ENCODE measurements around the gene LIN54. TPM values are rescaled to one million over a fixed set of nuclear protein-coding genes. Genes with fewer than 3 reads are reported as not detected.

LIN54 gene
- total and polyA plus RNA-seq, 2 of the 13 experiments (the other 11 are each of a cell fraction or from before 2014, with no cell fraction given) = 25.2 to 32.9 TPM

DNA sequence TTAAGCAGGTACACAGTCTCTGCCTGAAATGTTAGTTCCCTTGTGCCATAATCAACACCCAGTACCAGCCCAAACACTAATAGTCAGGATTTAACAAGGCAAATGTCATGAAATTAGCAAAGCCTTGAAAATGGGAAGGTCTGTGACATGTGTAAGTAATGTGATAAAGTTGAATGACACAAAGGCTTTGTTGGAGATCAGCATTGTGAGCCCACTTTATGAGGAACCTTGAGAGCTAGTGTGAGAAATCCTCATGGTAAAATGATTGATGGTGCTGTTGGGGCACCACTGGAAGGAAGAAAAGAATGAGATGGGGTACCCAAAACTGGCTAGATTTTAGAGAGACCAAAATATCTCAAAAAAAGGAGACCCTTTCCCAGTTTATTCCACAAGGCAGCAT is 3.3 kb upstream of the LIN54 start:
- Histone ChIP-seq H3K27ac (ENCODE audit: extremely low read length, insufficient read depth, low read length) (peak overlapping the region; percentile 93), H3K9ac (ENCODE audit: insufficient read depth, low read depth, low read length) (peak overlapping the region; percentile 76), H3K36me3 (replicated peaks in 1 of 2; ENCODE audit: control insufficient read depth in 1 of 2, insufficient read depth in 2 of 2, low read length in 2 of 2) (no peaks in the 10 kb centered on the region), H3K79me2 (ENCODE audit: insufficient read depth, low read length) (peaks cover 30% of the 10 kb centered on the region), H4K20me1 (ENCODE audit: insufficient read depth, low read length) (no peaks in the 10 kb centered on the region), H3K4me2 (ENCODE audit: low read depth, low read length) (peak overlapping the region; percentile 84), H3K4me1 (ENCODE audit: insufficient read depth, low read length) (peaks cover 7% of the 10 kb centered on the region), H3K4me3 (replicated peaks in 1 of 3; ENCODE audit: insufficient read depth in 1 of 3, low read depth in 2 of 3, low read length in 3 of 3) (peak overlapping the region; percentile 66 to 73 (median 71); a peak in 4 of 6 replicates), H3K9me3 (ENCODE audit: low read length) (no peaks in the 10 kb centered on the region), H2AFZ (ENCODE audit: low read length) (peak overlapping the region; percentile 45), H3K27me3 (ENCODE audit: control insufficient read depth in 1 of 2, insufficient read depth in 2 of 2, low read length in 2 of 2) (no peaks in the 10 kb centered on the region; a peak in 2 of 5 replicates)
- DNase-seq (ENCODE audit: low spot score) = no peak
- ChIA-PET CTCF (ENCODE audit: low intra/inter-chr PET ratio, low total read pairs) (no interaction called here), POLR2A (interaction anchor here (0.8 to 2.1 kb wide), 2 partner anchors 20 to 21 kb away, joined by 5 to 6 read pairs; partner anchors contain the start of gene COPS4)
- intact Hi-C loops (cut with micrococcal nuclease; ENCODE audit: unreplicated experiment) = loop anchor here (1.0 to 5.0 kb wide), 2 partner anchors 20 to 127 kb away; no protein-coding TSS in a partner anchor
- BruUV-seq (replicated peaks) = no TSS peak
- no peak for FAIRE-seq
- in situ Hi-C loops (cut with HindIII; ENCODE audit: extremely low pct_ligation_motif_present, low pct_unique_long_range_greater_than_20kb) = loop anchor here (5.0 kb wide), 1 partner anchor 127 kb away; no protein-coding TSS in a partner anchor
- no peak for TF ChIP-seq PHF5A (CRISPR knock-in tag; IDR thresholded peaks at IDR 0.05; ENCODE audit: low read depth, unreplicated experiment)
- TF ChIP-seq SETDB1 (CRISPR knock-in tag; IDR thresholded peaks at IDR 0.05; ENCODE audit: borderline replicate concordance) = no peak
- no peak for TF ChIP-seq NFIC (IDR thresholded peaks at IDR 0.05; ENCODE audit: low read length)
- ATAC-seq = no peak

DNA sequence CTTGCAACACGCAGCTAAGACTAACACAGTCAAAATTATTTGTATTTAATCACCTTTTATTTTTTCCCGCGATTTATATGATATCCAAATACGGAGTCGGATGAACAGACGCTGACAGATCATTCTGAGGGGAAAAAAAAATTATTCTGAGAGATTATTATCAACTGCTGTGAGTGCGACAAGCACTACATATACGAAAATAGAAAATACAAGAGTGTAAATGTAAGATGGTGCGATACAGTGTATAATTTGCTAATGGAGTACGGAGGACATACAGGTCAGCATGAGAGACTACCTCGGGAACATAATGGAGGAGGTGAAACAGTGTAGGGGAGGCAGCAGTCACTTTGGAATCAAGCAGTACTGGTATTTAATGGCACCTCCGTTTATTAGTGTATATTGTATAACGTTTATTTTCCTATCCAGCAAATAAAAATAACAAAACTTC is 2.8 kb upstream of the LIN54 start:
- H3K27ac ChIP-seq (ENCODE audit: extremely low read length, insufficient read depth, low read length) = peak overlapping the region; percentile 93
- peaks cover 10% of the 10 kb centered on the region for H3K4me1 ChIP-seq (ENCODE audit: insufficient read depth, low read length)
- no peaks in the 10 kb centered on the region for H3K36me3 ChIP-seq (replicated peaks in 1 of 2; ENCODE audit: control insufficient read depth in 1 of 2, insufficient read depth in 2 of 2, low read length in 2 of 2)
- in situ Hi-C loops (cut with HindIII; ENCODE audit: extremely low pct_ligation_motif_present, low pct_unique_long_range_greater_than_20kb) = loop anchor here (5.0 kb wide), 1 partner anchor 126 kb away; no protein-coding TSS in a partner anchor
- TSS peak; percentile 98 for BruUV-seq (replicated peaks)
- H3K4me3 ChIP-seq (replicated peaks in 1 of 3; ENCODE audit: insufficient read depth in 1 of 3, low read depth in 2 of 3, low read length in 3 of 3) = peak overlapping the region; percentile 66 to 73 (median 71)
- CTCF ChIA-PET (ENCODE audit: low intra/inter-chr PET ratio, low total read pairs) = no interaction called here
- DNase-seq (ENCODE audit: low spot score) (no peak), ATAC-seq (peak; percentile 25), FAIRE-seq (no peak)
- no peaks in the 10 kb centered on the region; a peak in 1 of 5 replicates for H3K27me3 ChIP-seq (ENCODE audit: control insufficient read depth in 1 of 2, insufficient read depth in 2 of 2, low read length in 2 of 2)
- H3K79me2 ChIP-seq (ENCODE audit: insufficient read depth, low read length) = peaks cover 34% of the 10 kb centered on the region
- peak overlapping the region; percentile 76 for H3K9ac ChIP-seq (ENCODE audit: insufficient read depth, low read depth, low read length)
- no peaks in the 10 kb centered on the region for H4K20me1 ChIP-seq (ENCODE audit: insufficient read depth, low read length)
- intact Hi-C loops (cut with micrococcal nuclease; ENCODE audit: unreplicated experiment) = loop anchor here (1.0 to 5.0 kb wide), 2 partner anchors 21 to 126 kb away; no protein-coding TSS in a partner anchor
- POLR2A ChIA-PET = interaction anchor here (0.8 to 3.4 kb wide), 11 partner anchors 8 to 477 kb away, joined by 3 to 96 read pairs (median 5); partner anchors contain the start of genes COPS4, COQ2 and THAP9
- H3K4me2 ChIP-seq (ENCODE audit: low read depth, low read length) = peak overlapping the region; percentile 84
- H3K9me3 ChIP-seq (ENCODE audit: low read length) = no peaks in the 10 kb centered on the region
- peak overlapping the region; percentile 57 for H2AFZ ChIP-seq (ENCODE audit: low read length)
- under 1% methylated on average over 13 of the region's 13 CpGs for WGBS (ENCODE audit: low lambda C conversion rate)
- 0 out of 2 replicates have a peak, but pooled peaks have one; percentile 1 for TF ChIP-seq ZNF772 (CRISPR knock-in tag; IDR thresholded peaks at IDR 0.05)
- no peak for TF ChIP-seq RBM39 (IDR thresholded peaks at IDR 0.05; ENCODE audit: low read depth, low read length, poor library complexity, severe bottlenecking)
- TF ChIP-seq, protein P1, sequence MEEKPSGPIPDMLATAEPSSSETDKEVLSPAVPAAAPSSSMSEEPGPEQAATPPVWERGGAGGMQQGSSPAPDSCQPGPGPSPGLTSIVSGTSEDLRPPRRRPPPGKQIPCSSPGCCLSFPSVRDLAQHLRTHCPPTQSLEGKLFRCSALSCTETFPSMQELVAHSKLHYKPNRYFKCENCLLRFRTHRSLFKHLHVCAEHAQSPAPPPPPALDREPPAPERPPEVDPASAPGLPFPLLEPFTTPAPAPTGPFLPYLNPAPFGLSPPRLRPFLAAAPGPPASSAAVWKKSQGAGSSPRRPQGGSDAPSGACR (CRISPR knock-in tag; IDR thresholded peaks at IDR 0.05) = peak; percentile 5; the same call in 1 of the 2 replicates
- TF ChIP-seq, protein P2, sequence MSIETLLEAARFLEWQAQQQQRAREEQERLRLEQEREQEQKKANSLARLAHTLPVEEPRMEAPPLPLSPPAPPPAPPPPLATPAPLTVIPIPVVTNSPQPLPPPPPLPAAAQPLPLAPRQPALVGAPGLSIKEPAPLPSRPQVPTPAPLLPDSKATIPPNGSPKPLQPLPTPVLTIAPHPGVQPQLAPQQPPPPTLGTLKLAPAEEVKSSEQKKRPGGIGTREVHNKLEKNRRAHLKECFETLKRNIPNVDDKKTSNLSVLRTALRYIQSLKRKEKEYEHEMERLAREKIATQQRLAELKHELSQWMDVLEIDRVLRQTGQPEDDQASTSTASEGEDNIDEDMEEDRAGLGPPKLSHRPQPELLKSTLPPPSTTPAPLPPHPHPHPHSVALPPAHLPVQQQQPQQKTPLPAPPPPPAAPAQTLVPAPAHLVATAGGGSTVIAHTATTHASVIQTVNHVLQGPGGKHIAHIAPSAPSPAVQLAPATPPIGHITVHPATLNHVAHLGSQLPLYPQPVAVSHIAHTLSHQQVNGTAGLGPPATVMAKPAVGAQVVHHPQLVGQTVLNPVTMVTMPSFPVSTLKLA (IDR thresholded peaks at IDR 0.05) = no peak
- TF ChIP-seq JUN (CRISPR knock-in tag; IDR thresholded peaks at IDR 0.05) = no peak
- TF ChIP-seq ATF7-NPFF (CRISPR knock-in tag; IDR thresholded peaks at IDR 0.05; ENCODE audit: low read depth) = no peak
- 0 out of 2 replicates have a peak, but pooled peaks have one; percentile 7 for TF ChIP-seq ZNF24 (IDR thresholded peaks at IDR 0.05)
- 0 out of 2 replicates have a peak, but pooled peaks have one; percentile 77 for TF ChIP-seq MTF2 (CRISPR knock-in tag; IDR thresholded peaks at IDR 0.05; ENCODE audit: borderline replicate concordance)
- TF ChIP-seq ZSCAN12 (CRISPR knock-in tag; IDR thresholded peaks at IDR 0.05) = 0 out of 2 replicates have a peak, but pooled peaks have one; percentile 9
- TF ChIP-seq XRCC5 (optimal IDR thresholded peaks at IDR 0.05; ENCODE audit: low read length) = no peak
- TF ChIP-seq, protein P3, sequence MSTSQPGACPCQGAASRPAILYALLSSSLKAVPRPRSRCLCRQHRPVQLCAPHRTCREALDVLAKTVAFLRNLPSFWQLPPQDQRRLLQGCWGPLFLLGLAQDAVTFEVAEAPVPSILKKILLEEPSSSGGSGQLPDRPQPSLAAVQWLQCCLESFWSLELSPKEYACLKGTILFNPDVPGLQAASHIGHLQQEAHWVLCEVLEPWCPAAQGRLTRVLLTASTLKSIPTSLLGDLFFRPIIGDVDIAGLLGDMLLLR (CRISPR knock-in tag; IDR thresholded peaks at IDR 0.05) = no peak
- TF ChIP-seq ZNF225 (CRISPR knock-in tag; IDR thresholded peaks at IDR 0.05) = no peak
- no peak for TF ChIP-seq MLLT10 (CRISPR knock-in tag; IDR thresholded peaks at IDR 0.05)
